BJ (cell line): ENCODE data around the gene MAPKAP1. TPM values are rescaled to one million over a fixed set of nuclear protein-coding genes. Genes with fewer than 3 reads are reported as not detected.
A peak's percentile ranks its signal among the peaks of the same experiment; 100 is the strongest.

ENCODE experiments used
- CTCF ChIA-PET: fragments of 350-600 bp; formaldehyde crosslinking; extraction: SDS; loops from one replicate; lab custom pipeline; 2021; ENCODE audit warnings: antibody characterized with exemption, inconsistent platforms; lab: Yijun Ruan, JAX
- POLR2A ChIA-PET: fragments of 300-600 bp; sonication (Branson Sonifier 250); formaldehyde crosslinking; extraction: SDS; loops from one replicate; lab custom pipeline; 2021; ENCODE audit warnings: antibody characterized with exemption; lab: Charles Lee
- DNase-seq: peaks from one replicate; pipeline ENCODE4 v3.0.0-alpha.2; 2011; ENCODE audit warnings: low read depth
- H3K27me3 ChIP-seq: 2 replicates; pipeline ENCODE4 v1.6.0; 2011; ENCODE audit warnings: low read length; ENCODE audit not compliant: control insufficient read depth, insufficient read depth
- H3K36me3 ChIP-seq: 2 replicates; pipeline ENCODE4 v1.5.1; 2011; ENCODE audit warnings: low read length; ENCODE audit not compliant: control insufficient read depth, insufficient read depth
- H3K4me3 ChIP-seq: 2 replicates; pipeline ENCODE4 v1.5.1; 2011; ENCODE audit warnings: low read depth, mild to moderate bottlenecking, control low read depth, low read length
- polyA plus RNA-seq: library from polyadenylated mRNA; depleted of rRNA; stranded (reverse); fragments of >200 nt; gene quantifications from 2 replicates; pipeline ENCODE4 v1.2.3, GENCODE V29; 2011
- TF ChIP-seq, protein P1 (sequence below): IDR thresholded peaks from 2 replicates; pipeline ENCODE4 v1.5.1; 2011; ENCODE audit warnings: low read depth, mild to moderate bottlenecking, control low read depth, inconsistent platforms, low read length, moderate library complexity; ENCODE audit not compliant: insufficient read depth

The MAPKAP1 gene
- polyA plus RNA-seq, 1 experiment = 113 TPM

DNA sequence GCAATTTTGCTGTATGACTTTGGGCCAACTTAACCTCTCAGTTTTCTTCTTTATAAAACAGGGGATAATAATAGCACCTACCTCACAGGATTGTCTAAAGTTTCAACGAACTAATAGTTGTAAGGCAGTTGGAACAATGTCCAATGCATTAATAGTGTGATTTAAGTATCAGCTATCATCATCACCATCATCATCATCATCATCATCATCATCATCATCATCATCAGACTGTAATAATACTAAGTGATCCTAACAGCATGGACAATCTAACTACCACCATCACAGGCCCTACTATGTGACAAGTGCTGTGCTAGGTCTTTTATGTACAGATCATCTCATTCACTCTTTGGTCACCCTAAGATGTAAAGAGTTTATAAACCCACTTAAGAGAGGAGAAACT, 196.0 kb downstream of the MAPKAP1 start:
- Histone ChIP-seq H3K36me3 (peaks cover 2% of the 10 kb centered on the region; the same call in 1 of the 2 replicates), H3K4me3 (no peak overlapping the region), H3K27me3 (no peaks in the 10 kb centered on the region)
- ChIA-PET POLR2A (no interaction called here), CTCF (no interaction called here)
- DNase-seq = no peak
- TF ChIP-seq, protein P1, sequence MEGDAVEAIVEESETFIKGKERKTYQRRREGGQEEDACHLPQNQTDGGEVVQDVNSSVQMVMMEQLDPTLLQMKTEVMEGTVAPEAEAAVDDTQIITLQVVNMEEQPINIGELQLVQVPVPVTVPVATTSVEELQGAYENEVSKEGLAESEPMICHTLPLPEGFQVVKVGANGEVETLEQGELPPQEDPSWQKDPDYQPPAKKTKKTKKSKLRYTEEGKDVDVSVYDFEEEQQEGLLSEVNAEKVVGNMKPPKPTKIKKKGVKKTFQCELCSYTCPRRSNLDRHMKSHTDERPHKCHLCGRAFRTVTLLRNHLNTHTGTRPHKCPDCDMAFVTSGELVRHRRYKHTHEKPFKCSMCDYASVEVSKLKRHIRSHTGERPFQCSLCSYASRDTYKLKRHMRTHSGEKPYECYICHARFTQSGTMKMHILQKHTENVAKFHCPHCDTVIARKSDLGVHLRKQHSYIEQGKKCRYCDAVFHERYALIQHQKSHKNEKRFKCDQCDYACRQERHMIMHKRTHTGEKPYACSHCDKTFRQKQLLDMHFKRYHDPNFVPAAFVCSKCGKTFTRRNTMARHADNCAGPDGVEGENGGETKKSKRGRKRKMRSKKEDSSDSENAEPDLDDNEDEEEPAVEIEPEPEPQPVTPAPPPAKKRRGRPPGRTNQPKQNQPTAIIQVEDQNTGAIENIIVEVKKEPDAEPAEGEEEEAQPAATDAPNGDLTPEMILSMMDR = no peak

- H3K36me3 ChIP-seq = peaks cover 3% of the 10 kb centered on the region; the same call in 1 of the 2 replicates
- ChIA-PET POLR2A (interaction anchor here (1.1 kb wide), 1 partner anchor 25 kb away, joined by 6 read pairs; no protein-coding TSS in a partner anchor), CTCF (interaction anchor here (1.0 kb wide), 1 partner anchor 12 kb away, joined by 3 read pairs; no protein-coding TSS in a partner anchor)
- TF ChIP-seq, protein P1 = no peak
- H3K27me3 ChIP-seq = no peaks in the 10 kb centered on the region
- H3K4me3 ChIP-seq = no peak overlapping the region
- peak; percentile 53 for DNase-seq
Observed at GRCh38 chr9:125509476-125509875, 197.5 kb downstream of the MAPKAP1 start.

- Histone ChIP-seq H3K27me3 (no peaks in the 10 kb centered on the region), H3K4me3 (no peak overlapping the region), H3K36me3 (peaks cover 3% of the 10 kb centered on the region; the same call in 1 of the 2 replicates)
- TF ChIP-seq, protein P1 = no peak
- POLR2A ChIA-PET = no interaction called here
- no peak for DNase-seq
- CTCF ChIA-PET = interaction anchor here (1.6 kb wide), 1 partner anchor 16 kb away, joined by 3 read pairs; no protein-coding TSS in a partner anchor
Observed at GRCh38 chr9:125508249-125508648, 198.8 kb downstream of the MAPKAP1 start.

- ChIA-PET POLR2A (no interaction called here), CTCF (interaction anchor here (1.5 to 1.6 kb wide), 2 partner anchors 11 to 15 kb away, joined by 3 to 4 read pairs; no protein-coding TSS in a partner anchor)
- DNase-seq = no peak
- no peaks in the 10 kb centered on the region for H3K27me3 ChIP-seq
- no peak overlapping the region for H3K4me3 ChIP-seq
- H3K36me3 ChIP-seq = peaks cover 3% of the 10 kb centered on the region; the same call in 1 of the 2 replicates
- TF ChIP-seq, protein P1 = no peak
Observed at GRCh38 chr9:125507226-125507625, 199.8 kb downstream of the MAPKAP1 start.

DNA sequence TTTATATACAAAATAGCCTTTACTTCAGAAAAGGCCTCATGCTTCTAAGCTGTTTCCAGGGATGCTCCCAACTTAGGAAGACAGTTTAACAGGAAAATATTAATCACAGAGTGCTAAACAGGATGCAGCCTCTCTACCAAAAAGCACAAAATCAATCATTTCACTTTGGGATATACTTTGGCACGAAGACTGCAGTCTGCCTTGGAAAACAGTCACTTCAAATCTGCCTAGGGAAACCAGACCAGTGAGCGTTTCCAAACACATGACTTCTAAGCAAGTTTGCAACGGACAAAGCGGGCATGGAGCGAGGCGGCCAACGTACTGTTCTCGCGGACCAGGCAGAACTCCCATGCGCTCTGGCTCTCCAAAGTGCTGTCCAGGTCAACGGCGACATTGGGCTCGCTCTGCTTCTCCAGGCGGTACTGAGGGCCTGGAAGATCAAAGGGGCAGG, 201.0 kb downstream of the MAPKAP1 start:
- TF ChIP-seq, protein P1 = no peak
- peaks cover 3% of the 10 kb centered on the region; the same call in 1 of the 2 replicates for H3K36me3 ChIP-seq
- ChIA-PET POLR2A (no interaction called here), CTCF (no interaction called here)
- H3K4me3 ChIP-seq = no peak overlapping the region
- DNase-seq = no peak
- no peaks in the 10 kb centered on the region for H3K27me3 ChIP-seq
